Trophoblast cell (in vitro differentiated cells and primary cell): ENCODE results near the gene ASB9.

Experiments used
- DNase-seq, 2 donors: peaks; one replicate each; pipeline ENCODE4 v3.0.0-alpha.2; 2016
- H2AFZ ChIP-seq: 2 replicates; pipeline ENCODE4 v1.6.1; 2013; ENCODE audit warnings: low read length, moderate library complexity, mild to moderate bottlenecking; ENCODE audit not compliant: insufficient read depth, poor library complexity
- H2AK5ac ChIP-seq: 2 replicates; pipeline ENCODE4 v1.6.1; 2013; ENCODE audit warnings: mild to moderate bottlenecking, low read length
- H2BK120ac ChIP-seq: 2 replicates; pipeline ENCODE4 v1.6.1; 2013; ENCODE audit warnings: low read length, mild to moderate bottlenecking, moderate library complexity; ENCODE audit not compliant: insufficient read depth, poor library complexity
- H2BK12ac ChIP-seq: 2 replicates; pipeline ENCODE4 v1.6.1; 2013; ENCODE audit warnings: mild to moderate bottlenecking, low read length, moderate library complexity
- H2BK5ac ChIP-seq: 2 replicates; pipeline ENCODE4 v1.6.1; 2013; ENCODE audit warnings: low read length, low read depth, moderate library complexity, mild to moderate bottlenecking; ENCODE audit not compliant: poor library complexity
- H3K14ac ChIP-seq: 2 replicates; pipeline ENCODE4 v1.6.1; 2013; ENCODE audit warnings: mild to moderate bottlenecking, low read length
- H3K18ac ChIP-seq: 2 replicates; pipeline ENCODE4 v1.6.1; 2013; ENCODE audit warnings: mild to moderate bottlenecking, low read length
- H3K23ac ChIP-seq: 2 replicates; pipeline ENCODE4 v1.6.1; 2013; ENCODE audit warnings: low read length
- H3K27ac ChIP-seq: 2 replicates; pipeline ENCODE4 v1.5.1; 2013; ENCODE audit warnings: low read depth, mild to moderate bottlenecking, inconsistent platforms, low read length, moderate library complexity
- H3K27me3 ChIP-seq: 2 replicates; pipeline ENCODE4 v1.6.1; 2013; ENCODE audit warnings: inconsistent platforms, mild to moderate bottlenecking, low read length, moderate library complexity; ENCODE audit not compliant: insufficient read depth
- H3K36me3 ChIP-seq, 2 experiments: 1 replicate in 1 of 2; 2 replicates in 1 of 2; pipeline ENCODE4 v1.6.1; 2013; ENCODE audit warnings: low read length in 2 of 2, mild to moderate bottlenecking in 2 of 2, moderate library complexity in 1 of 2; ENCODE audit not compliant: insufficient read depth in 2 of 2, control insufficient read depth in 1 of 2
- H3K4ac ChIP-seq: 2 replicates; pipeline ENCODE4 v1.6.1; 2013; ENCODE audit warnings: low read depth, mild to moderate bottlenecking, low read length, moderate library complexity
- H3K4me1 ChIP-seq, 2 experiments: 1 replicate in 1 of 2; 2 replicates in 1 of 2; pipeline ENCODE4 v1.6.1; 2013; ENCODE audit warnings: low read length in 2 of 2, mild to moderate bottlenecking in 2 of 2, moderate library complexity in 1 of 2; ENCODE audit not compliant: insufficient read depth in 2 of 2, control insufficient read depth in 1 of 2
- H3K4me2 ChIP-seq: 2 replicates; pipeline ENCODE4 v1.6.1; 2013; ENCODE audit warnings: inconsistent platforms, mild to moderate bottlenecking, low read length, moderate library complexity
- H3K4me3 ChIP-seq: 2 replicates; pipeline ENCODE4 v1.5.1; 2013; ENCODE audit warnings: mild to moderate bottlenecking, low read depth, low read length, inconsistent platforms
- H3K79me1 ChIP-seq: one replicate; pipeline ENCODE4 v1.6.1; 2013; ENCODE audit warnings: low read length
- H3K79me2 ChIP-seq: 2 replicates; pipeline ENCODE4 v1.6.1; 2013; ENCODE audit warnings: low read length, mild to moderate bottlenecking; ENCODE audit not compliant: control insufficient read depth, insufficient read depth, poor library complexity
- H3K9ac ChIP-seq: 2 replicates; pipeline ENCODE4 v1.6.1; 2013; ENCODE audit warnings: mild to moderate bottlenecking, low read length
- H3K9me3 ChIP-seq: 2 replicates; pipeline ENCODE4 v1.6.1; 2013; ENCODE audit warnings: low read depth, mild to moderate bottlenecking, control low read depth, inconsistent platforms, low read length; ENCODE audit not compliant: insufficient read depth
- H4K12ac ChIP-seq: 2 replicates; pipeline ENCODE4 v1.6.1; 2013; ENCODE audit warnings: low read depth, mild to moderate bottlenecking, low read length, moderate library complexity
- H4K8ac ChIP-seq: 2 replicates; pipeline ENCODE4 v1.6.1; 2013; ENCODE audit warnings: low read depth, mild to moderate bottlenecking, low read length, moderate library complexity
- H4K91ac ChIP-seq: one replicate; pipeline ENCODE4 v1.6.1; 2013; ENCODE audit warnings: low read depth, mild to moderate bottlenecking, low read length, moderate library complexity
- WGBS: extraction: QIAGEN DNeasy Blood & Tissue Kit; methylation state at CpG from one replicate; pipeline ENCODE4 v1.1.7; 2013; ENCODE audit warnings: missing lambda C conversion rate; ENCODE audit not compliant: insufficient read length, insufficient coverage; ENCODE audit errors: extremely low coverage; 5-methylcytosine and 5-hydroxymethylcytosine counted together

ASB9 gene

DNA sequence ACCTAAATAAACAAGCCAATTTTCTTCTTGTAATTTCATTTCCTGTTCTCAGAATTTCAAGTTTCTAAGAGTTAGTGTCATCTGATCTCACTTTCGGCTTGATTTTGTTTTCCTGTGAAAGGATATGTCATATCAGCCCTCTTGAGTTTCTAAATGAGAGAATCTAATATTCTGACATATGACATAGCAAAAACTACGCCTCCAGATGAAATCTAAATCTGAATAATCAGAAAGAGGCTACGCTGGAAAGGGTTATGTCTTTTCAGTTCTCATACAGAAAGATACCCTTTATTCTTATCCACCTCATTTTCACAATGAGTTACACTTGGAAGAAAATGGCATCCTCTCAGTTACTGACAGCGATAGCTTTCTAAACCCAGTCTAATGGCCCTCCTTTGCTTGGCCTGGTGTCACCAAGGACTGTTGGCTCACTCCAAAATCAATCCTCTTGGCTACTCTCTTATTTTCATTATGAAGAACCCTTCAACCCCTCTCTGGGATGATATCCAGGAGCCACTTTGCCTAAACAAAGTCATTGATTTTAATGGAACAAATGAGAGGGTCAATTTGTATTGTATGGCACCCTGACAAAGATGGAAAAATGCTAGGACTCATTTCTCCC, 65.6 kb downstream of the ASB9 start:
- H3K36me3 ChIP-seq, result no peaks in the 10 kb centered on the region
- no peak for DNase-seq
- H3K18ac ChIP-seq, result no peak overlapping the region
- H2AK5ac ChIP-seq, result no peak overlapping the region
- H3K4ac ChIP-seq, result no peak overlapping the region
- no peak overlapping the region for H3K4me2 ChIP-seq
- H4K12ac ChIP-seq, result no peak overlapping the region
- H3K14ac ChIP-seq, result no peak overlapping the region
- no peaks in the 10 kb centered on the region for H3K4me1 ChIP-seq
- no peak overlapping the region for H4K8ac ChIP-seq
- no peaks in the 10 kb centered on the region for H3K9me3 ChIP-seq
- H2BK5ac ChIP-seq, result no peak overlapping the region
- no peak overlapping the region for H3K9ac ChIP-seq
- no peak overlapping the region for H3K4me3 ChIP-seq
- WGBS, result no CpG with 5 or more reads among the region's 4 CpGs
- H3K27me3 ChIP-seq, result no peaks in the 10 kb centered on the region
- H3K27ac ChIP-seq, result no peak overlapping the region
- H2AFZ ChIP-seq, result no peak overlapping the region
- H2BK12ac ChIP-seq, result no peak overlapping the region
- no peak overlapping the region for H2BK120ac ChIP-seq
- H3K23ac ChIP-seq, result no peak overlapping the region
- H4K91ac ChIP-seq, result no peak overlapping the region
- no peaks in the 10 kb centered on the region for H3K79me2 ChIP-seq
- H3K79me1 ChIP-seq, result no peaks in the 10 kb centered on the region

DNA sequence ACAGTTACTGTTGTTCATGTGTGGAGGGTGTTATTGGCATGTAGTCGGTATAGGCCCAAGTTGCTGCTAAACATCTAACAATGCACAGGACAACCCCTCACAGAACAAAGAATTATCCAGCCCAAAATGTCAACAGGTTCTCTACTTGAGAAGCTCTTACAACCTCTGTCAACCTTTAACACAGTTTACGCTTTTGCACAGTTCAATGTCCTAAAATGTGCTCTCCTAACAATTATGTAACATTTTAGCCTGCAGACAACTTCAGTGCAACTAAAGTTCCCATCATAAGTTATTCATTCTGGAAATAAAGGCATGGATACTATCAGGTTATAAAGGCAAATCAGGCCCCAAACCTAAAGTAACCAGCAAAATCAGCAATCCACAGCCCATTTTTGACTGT, 66.2 kb downstream of the ASB9 start:
- Histone ChIP-seq H3K4me2 (no peak overlapping the region), H3K36me3 (no peaks in the 10 kb centered on the region), H3K4me3 (no peak overlapping the region), H3K14ac (no peak overlapping the region), H2BK12ac (no peak overlapping the region), H3K4me1 (no peaks in the 10 kb centered on the region), H3K27ac (no peak overlapping the region), H4K91ac (no peak overlapping the region), H3K9me3 (no peaks in the 10 kb centered on the region), H2BK120ac (no peak overlapping the region), H2BK5ac (no peak overlapping the region), H4K8ac (no peak overlapping the region), H3K27me3 (no peaks in the 10 kb centered on the region), H3K79me2 (no peaks in the 10 kb centered on the region), H2AK5ac (no peak overlapping the region), H3K23ac (no peak overlapping the region), H3K4ac (no peak overlapping the region), H3K9ac (no peak overlapping the region), H2AFZ (no peak overlapping the region), H3K18ac (no peak overlapping the region), H4K12ac (no peak overlapping the region), H3K79me1 (no peaks in the 10 kb centered on the region)
- DNase-seq, result no peak
- WGBS, result no CpG with 5 or more reads among the region's 2 CpGs

DNA sequence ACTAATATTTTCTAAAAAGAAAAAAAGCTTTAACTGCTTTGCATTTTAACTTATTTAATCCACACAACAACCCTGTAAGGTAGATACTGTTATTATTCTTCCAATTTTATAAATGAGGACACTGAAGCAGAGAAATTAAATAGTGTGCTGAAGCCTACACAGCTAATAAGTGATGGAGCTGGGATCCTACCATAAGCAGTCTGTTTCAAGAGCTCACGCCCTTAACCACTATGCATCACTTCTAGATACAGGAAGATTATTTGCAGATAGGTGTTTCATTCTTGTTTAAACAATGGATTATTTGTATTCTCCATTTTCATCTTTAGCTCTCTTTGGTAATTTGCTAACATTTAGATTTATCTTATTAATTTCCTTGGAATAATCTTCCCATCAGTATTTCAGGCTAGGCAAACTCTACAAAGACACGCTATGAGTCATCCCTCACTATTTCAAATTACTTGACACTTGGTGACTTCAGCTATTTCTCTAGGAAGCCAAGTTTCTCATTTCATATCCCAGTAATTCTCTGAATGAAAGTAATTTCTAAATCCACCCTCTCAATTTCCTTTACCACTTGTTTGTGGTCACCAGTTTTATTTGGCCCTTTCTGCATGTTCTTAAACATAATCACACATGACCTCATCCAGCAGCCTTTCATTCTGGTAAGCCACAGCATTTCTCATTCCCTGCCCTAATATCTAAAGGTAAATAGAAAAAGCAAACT, 67.3 kb downstream of the ASB9 start:
- no peak overlapping the region for H3K27ac ChIP-seq

DNA sequence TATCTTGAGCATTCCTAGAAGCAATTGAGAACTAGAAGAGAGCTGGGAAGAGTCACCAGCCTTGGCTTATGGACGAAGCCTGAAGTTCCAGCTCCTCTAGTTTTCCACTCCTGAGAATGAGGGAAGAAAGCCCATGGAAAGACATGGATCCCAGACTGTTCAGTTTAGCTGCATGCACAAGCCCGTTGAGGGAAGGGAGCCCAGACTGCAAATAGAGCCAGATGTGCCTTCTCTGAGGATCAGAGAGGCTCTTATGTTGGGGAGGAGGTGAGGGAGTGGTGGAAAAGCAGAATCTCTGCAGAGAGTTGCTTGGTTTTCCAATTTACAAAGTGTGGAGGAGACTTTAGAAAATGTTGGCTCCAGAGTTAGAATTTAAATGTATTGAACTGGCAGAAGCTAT, 69.0 kb downstream of the ASB9 start:
- no peaks in the 10 kb centered on the region for H3K79me2 ChIP-seq
- DNase-seq, result no peak
- no peak overlapping the region for H3K4me2 ChIP-seq
- H3K27me3 ChIP-seq, result no peaks in the 10 kb centered on the region
- no peak overlapping the region for H2BK5ac ChIP-seq
- H4K91ac ChIP-seq, result no peak overlapping the region
- no peaks in the 10 kb centered on the region for H3K36me3 ChIP-seq
- H3K9ac ChIP-seq, result no peak overlapping the region
- H2BK120ac ChIP-seq, result no peak overlapping the region
- H3K4me1 ChIP-seq, result no peaks in the 10 kb centered on the region
- H3K4ac ChIP-seq, result no peak overlapping the region
- no peak overlapping the region for H3K18ac ChIP-seq
- H3K79me1 ChIP-seq, result no peaks in the 10 kb centered on the region
- no peak overlapping the region for H3K27ac ChIP-seq
- H3K23ac ChIP-seq, result no peak overlapping the region
- no peak overlapping the region for H4K12ac ChIP-seq
- H3K4me3 ChIP-seq, result no peak overlapping the region
- H2BK12ac ChIP-seq, result no peak overlapping the region
- WGBS, result no CpG with 5 or more reads among the region's 2 CpGs
- H2AK5ac ChIP-seq, result no peak overlapping the region
- H4K8ac ChIP-seq, result no peak overlapping the region
- H2AFZ ChIP-seq, result no peak overlapping the region
- H3K9me3 ChIP-seq, result no peaks in the 10 kb centered on the region
- H3K14ac ChIP-seq, result no peak overlapping the region

More for the DNA sequence above, 67.3 kb downstream of the ASB9 start:
- Histone ChIP-seq H3K27me3 (no peaks in the 10 kb centered on the region), H3K18ac (no peak overlapping the region), H3K4ac (no peak overlapping the region), H3K79me1 (no peaks in the 10 kb centered on the region), H3K23ac (no peak overlapping the region), H3K9ac (no peak overlapping the region), H4K12ac (no peak overlapping the region), H3K4me2 (no peak overlapping the region), H4K91ac (no peak overlapping the region), H3K79me2 (no peaks in the 10 kb centered on the region), H3K4me3 (no peak overlapping the region), H2BK12ac (no peak overlapping the region), H3K9me3 (no peaks in the 10 kb centered on the region), H3K14ac (no peak overlapping the region), H4K8ac (no peak overlapping the region), H3K36me3 (no peaks in the 10 kb centered on the region), H2AFZ (no peak overlapping the region), H3K4me1 (no peaks in the 10 kb centered on the region), H2AK5ac (no peak overlapping the region), H2BK120ac (no peak overlapping the region), H2BK5ac (no peak overlapping the region)
- no peak for DNase-seq
- WGBS, result no CpG with 5 or more reads among the region's 2 CpGs
